Esophagus squamous epithelium (tissue), 4 donors: ENCODE measurements around the gene SPATS2.

ENCODE experiments used
- POLR2A ChIP-seq, 4 donors: fragments of 450-650 bp; IDR thresholded peaks; one replicate each; pipeline ENCODE4 v1.6.1; 2017; ENCODE audit warnings: antibody characterized with exemption in 4 of 4, mild to moderate bottlenecking in 4 of 4, moderate library complexity in 3 of 4
- TF ChIP-seq, protein P1 (sequence below), 6 experiments: fragments of 450-650 bp in 4 of 6; fragments of 200-600 bp in 2 of 6; sonication (generic) in 2 of 6; IDR thresholded peaks; one replicate each; pipeline ENCODE4 v1.5.1; 2016 to 2019; ENCODE audit warnings: antibody characterized with exemption in 6 of 6, mild to moderate bottlenecking in 4 of 6, moderate library complexity in 4 of 6

GRCh38 chr12:49533331-49533730 lies 166.1 kb downstream of the SPATS2 start:
- TF ChIP-seq POLR2A (IDR thresholded peaks at IDR 0.05) = no peak
- TF ChIP-seq, protein P1, sequence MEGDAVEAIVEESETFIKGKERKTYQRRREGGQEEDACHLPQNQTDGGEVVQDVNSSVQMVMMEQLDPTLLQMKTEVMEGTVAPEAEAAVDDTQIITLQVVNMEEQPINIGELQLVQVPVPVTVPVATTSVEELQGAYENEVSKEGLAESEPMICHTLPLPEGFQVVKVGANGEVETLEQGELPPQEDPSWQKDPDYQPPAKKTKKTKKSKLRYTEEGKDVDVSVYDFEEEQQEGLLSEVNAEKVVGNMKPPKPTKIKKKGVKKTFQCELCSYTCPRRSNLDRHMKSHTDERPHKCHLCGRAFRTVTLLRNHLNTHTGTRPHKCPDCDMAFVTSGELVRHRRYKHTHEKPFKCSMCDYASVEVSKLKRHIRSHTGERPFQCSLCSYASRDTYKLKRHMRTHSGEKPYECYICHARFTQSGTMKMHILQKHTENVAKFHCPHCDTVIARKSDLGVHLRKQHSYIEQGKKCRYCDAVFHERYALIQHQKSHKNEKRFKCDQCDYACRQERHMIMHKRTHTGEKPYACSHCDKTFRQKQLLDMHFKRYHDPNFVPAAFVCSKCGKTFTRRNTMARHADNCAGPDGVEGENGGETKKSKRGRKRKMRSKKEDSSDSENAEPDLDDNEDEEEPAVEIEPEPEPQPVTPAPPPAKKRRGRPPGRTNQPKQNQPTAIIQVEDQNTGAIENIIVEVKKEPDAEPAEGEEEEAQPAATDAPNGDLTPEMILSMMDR (IDR thresholded peaks at IDR 0.05) = no peak
